ENCODE results near the gene MROH2A.

DNA sequence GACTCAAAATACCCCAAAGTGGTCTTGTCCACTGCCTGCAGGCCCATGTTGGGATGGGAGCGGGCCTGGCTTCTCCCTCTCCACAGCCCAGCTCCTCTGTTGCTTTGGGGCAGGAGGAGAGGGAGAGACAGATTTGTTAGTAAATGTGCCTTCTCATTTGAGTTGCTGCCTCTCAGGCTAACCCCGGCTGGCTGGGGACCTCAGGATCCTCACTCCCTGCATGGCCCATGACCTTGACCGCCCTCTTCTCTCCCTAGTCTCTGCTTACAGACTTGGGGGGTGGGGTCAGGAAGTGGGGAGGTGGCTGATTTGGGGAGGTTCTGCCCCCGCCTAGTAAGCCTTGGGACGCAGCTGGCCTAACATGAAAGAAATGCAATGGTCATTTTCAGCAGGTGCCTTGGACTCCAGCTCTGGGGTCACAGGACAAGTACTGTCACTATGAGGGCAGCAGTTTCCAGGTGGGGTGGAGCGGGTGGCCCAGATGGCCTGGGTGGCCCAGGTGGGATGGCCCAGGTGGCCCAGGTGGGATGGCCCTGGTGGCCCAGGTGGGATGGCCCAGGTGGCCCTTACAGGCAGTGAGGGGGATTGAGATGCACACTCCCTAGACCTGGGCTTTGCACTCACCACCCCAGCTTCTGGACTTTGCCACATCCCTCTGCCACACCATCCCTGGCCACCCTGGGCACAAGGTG, 52.1 kb downstream of the MROH2A start:
- TF ChIP-seq FOXP2 (optimal IDR thresholded peaks at IDR 0.05; ENCODE audit: control extremely low read depth, extremely low read length, insufficient read depth) (no peak), POLR2AphosphoS5 (IDR thresholded peaks at IDR 0.05; ENCODE audit: borderline replicate concordance, low read depth, low read length) (no peak)

Measured in SK-N-MC (cell line).